ENCODE measurements around the gene MCOLN2. TPM values are rescaled to one million over a fixed set of nuclear protein-coding genes. Genes with fewer than 3 reads are reported as not detected.

Gene MCOLN2
- total RNA-seq, 1 donor from 2014 or later, result 10.1 TPM

- ATAC-seq, result no peak
- intact Hi-C loops (cut with DNase I), result loop anchor here (10.0 kb wide), 1 partner anchor 315 kb away; the partner anchor contains the start of gene C1orf52
These were observed 57.2 kb downstream of the MCOLN2 start for GRCh38 chr1:84939761-84940160.

GRCh38 chr1:84939151-84939550 is 57.8 kb downstream of the MCOLN2 start:
- ATAC-seq, result no peak
- Histone ChIP-seq H3K4me3 (no peak overlapping the region), H3K4me1 (peaks cover 4% of the 10 kb centered on the region), H3K9me3 (no peaks in the 10 kb centered on the region), H3K27me3 (no peaks in the 10 kb centered on the region), H3K27ac (no peak overlapping the region), H3K36me3 (no peaks in the 10 kb centered on the region)
- no peak for DNase-seq
- no peak for TF ChIP-seq CTCF (IDR thresholded peaks at IDR 0.05)
- intact Hi-C loops (cut with DNase I), result no loop called here

More at GRCh38 chr1:84939761-84940160, 57.2 kb downstream of the MCOLN2 start:
- H3K4me1 ChIP-seq, result peaks cover 7% of the 10 kb centered on the region
- TF ChIP-seq CTCF (IDR thresholded peaks at IDR 0.05), result no peak
- H3K36me3 ChIP-seq, result no peaks in the 10 kb centered on the region
- H3K27me3 ChIP-seq, result no peaks in the 10 kb centered on the region
- DNase-seq, result no peak
- H3K27ac ChIP-seq, result no peak overlapping the region
- no peaks in the 10 kb centered on the region for H3K9me3 ChIP-seq
- no peak overlapping the region for H3K4me3 ChIP-seq

GRCh38 chr1:84936116-84936810 is 60.6 kb downstream of the MCOLN2 start:
- peaks cover 4% of the 10 kb centered on the region for H3K4me1 ChIP-seq
- ATAC-seq (peak; percentile 94), DNase-seq (no peak)
- no peak overlapping the region for H3K4me3 ChIP-seq
- no peaks in the 10 kb centered on the region for H3K27me3 ChIP-seq
- no peak overlapping the region for H3K27ac ChIP-seq
- H3K9me3 ChIP-seq, result no peaks in the 10 kb centered on the region
- peak; percentile 91 for TF ChIP-seq CTCF (IDR thresholded peaks at IDR 0.05)
- H3K36me3 ChIP-seq, result no peaks in the 10 kb centered on the region
- intact Hi-C loops (cut with DNase I), result no loop called here

GRCh38 chr1:84933011-84933611 is 63.8 kb downstream of the MCOLN2 start:
- intact Hi-C loops (cut with DNase I), result no loop called here
- Histone ChIP-seq H3K27me3 (no peaks in the 10 kb centered on the region), H3K4me3 (no peak overlapping the region), H3K27ac (no peak overlapping the region), H3K36me3 (no peaks in the 10 kb centered on the region), H3K4me1 (peaks cover 4% of the 10 kb centered on the region), H3K9me3 (no peaks in the 10 kb centered on the region)
- DNase-seq (no peak), ATAC-seq (no peak)
- no peak for TF ChIP-seq CTCF (IDR thresholded peaks at IDR 0.05)

- H3K9me3 ChIP-seq, result no peaks in the 10 kb centered on the region
- DNase-seq (no peak), ATAC-seq (no peak)
- H3K27ac ChIP-seq, result no peak overlapping the region
- no peak overlapping the region for H3K4me3 ChIP-seq
- H3K36me3 ChIP-seq, result no peaks in the 10 kb centered on the region
- no peak for TF ChIP-seq CTCF (IDR thresholded peaks at IDR 0.05)
- intact Hi-C loops (cut with DNase I), result no loop called here
- peaks cover under 1% of the 10 kb centered on the region for H3K4me1 ChIP-seq
- no peaks in the 10 kb centered on the region for H3K27me3 ChIP-seq
These were observed 66.1 kb downstream of the MCOLN2 start for GRCh38 chr1:84930831-84931230.

All from upper lobe of right lung (tissue), 1 donor.